ENCODE results near the gene SMURF2.
A peak's percentile ranks its signal among the peaks of the same experiment; 100 is the strongest.
"Not testable (repeated sequence)": the region's sequence is repeated elsewhere in the genome, so short reads cannot be mapped to it uniquely, and the experiment has no call there.

Gene SMURF2

GRCh38 chr17:64596439-64596838 lies 65.7 kb downstream of the SMURF2 start:
- no peak for DNase-seq

GRCh38 chr17:64591944-64592343 lies 70.2 kb downstream of the SMURF2 start:
- no peak for DNase-seq

- no peak for DNase-seq
Measured at GRCh38 chr17:64585146-64585545, 77.0 kb downstream of the SMURF2 start.

DNA sequence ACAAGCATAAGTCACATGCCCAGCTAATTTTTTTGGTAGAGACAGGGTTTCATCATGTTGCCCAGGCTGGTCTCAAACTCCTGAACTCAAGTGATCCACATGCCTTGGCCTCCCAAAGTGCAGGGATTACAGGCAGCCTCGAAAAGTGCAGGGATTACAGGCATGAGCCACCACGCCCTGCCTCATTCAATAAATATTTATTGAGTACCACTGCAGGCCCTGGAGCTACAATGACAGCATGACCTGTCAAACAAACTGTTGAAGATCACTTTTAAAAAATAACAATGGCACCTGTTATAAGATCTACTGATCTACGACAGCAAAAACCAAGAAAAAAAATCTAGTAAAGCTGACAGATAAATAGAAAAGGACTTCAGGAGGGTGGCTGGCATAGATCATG lies 79.1 kb downstream of the SMURF2 start:
- no peak for DNase-seq

GRCh38 chr17:64580384-64581315 lies 81.5 kb downstream of the SMURF2 start:
- DNase-seq, result no peak

- no peak for DNase-seq
Measured at GRCh38 chr17:64579917-64580316, 82.2 kb downstream of the SMURF2 start.

DNA sequence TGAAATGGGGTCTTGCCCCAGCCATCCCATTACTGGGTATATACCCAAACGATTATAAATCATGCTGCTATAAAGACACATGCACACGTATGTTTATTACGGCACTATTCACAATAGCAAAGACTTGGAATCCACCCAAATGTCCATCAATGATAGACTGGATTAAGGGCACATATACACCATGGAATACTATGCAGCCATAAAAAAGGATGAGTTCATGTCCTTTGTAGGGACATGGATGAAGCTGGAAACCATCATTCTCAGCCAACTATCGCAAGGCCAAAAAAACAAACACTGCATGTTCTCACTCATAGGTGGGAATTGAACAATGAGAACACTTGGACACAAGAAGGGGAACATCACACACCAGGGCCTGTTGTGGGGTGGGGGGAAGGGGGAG lies 85.1 kb downstream of the SMURF2 start:
- not testable (repeated sequence) for DNase-seq

GRCh38 chr17:64575431-64575830 lies 86.7 kb downstream of the SMURF2 start:
- DNase-seq, result no peak

DNA sequence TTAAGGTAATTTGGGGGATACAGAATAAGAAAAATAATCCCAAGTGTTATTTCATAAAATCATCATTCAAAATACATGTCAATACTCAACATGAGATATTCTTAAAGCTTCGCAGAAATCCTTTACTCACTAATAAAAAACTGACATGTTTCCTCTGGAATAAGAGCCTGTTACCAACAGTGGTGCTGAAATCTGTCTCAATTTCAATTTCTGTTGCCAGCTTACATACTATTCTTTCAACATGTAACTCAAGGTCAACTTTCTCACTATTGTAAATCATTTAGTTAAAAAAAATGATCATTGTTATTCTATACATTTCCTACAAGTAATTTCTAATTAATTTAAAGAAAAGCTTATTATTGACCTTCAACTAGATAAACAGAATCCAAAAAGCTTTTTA lies 87.5 kb downstream of the SMURF2 start:
- no peak for DNase-seq

DNA sequence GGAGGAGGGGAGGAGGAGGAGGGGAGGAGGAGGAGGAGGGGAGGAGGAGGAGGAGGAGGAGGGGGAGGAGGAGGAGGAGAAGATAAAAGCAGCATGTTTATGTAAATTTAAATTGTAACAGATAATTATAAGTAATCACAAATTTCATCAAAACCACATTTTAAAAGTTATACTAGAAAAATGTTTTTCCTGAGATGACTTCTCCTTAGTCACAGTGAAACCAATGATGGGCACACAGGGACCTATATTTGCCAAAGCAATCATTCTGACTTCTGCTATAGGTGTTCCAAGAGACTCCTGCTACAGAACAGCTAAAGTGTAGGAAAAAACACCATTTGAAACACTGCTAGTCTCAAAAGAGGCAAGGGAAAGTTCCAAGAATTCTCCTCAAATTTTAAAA lies 88.9 kb downstream of the SMURF2 start:
- DNase-seq, result no peak

- no peak for DNase-seq
Measured at GRCh38 chr17:64572682-64573154, 89.4 kb downstream of the SMURF2 start.

DNA sequence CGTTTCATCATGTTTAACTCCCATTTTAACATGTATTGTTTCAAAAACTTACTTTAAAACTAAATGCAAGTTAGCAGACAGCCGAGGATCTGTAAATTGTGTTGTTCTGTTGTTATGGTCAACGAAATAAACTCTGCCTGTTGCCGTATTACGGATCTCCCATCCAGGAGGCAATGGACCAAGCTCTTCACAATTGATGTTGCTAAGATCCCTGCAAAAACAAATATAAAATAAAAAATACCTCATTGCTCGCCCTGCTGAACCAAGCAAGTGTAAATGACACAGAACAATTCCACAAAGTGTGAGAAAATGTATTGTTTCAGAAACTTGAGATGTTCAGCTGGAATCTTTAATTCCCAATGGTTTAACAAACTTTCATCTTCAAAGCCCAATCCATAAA lies 90.4 kb downstream of the SMURF2 start:
- no peak for DNase-seq

DNA sequence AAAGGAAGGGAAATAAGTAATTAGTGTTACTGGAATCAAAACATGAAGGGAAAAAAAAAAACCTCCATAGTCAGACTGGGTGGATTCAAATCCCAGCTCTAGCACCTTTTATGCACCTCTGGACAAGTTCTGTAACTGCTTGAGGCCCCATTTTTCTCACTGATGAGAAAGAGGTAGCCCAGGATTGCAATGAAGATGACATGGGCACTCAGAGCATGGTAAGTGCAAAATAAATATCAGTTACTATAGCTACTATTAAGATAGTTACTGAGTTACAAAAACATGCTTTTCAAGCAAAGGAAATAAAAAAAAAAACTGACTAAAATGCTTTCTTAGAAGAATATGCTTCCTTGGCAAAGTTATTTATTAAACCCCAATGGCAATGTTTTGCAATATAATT lies 96.5 kb downstream of the SMURF2 start:
- no peak for DNase-seq

DNA sequence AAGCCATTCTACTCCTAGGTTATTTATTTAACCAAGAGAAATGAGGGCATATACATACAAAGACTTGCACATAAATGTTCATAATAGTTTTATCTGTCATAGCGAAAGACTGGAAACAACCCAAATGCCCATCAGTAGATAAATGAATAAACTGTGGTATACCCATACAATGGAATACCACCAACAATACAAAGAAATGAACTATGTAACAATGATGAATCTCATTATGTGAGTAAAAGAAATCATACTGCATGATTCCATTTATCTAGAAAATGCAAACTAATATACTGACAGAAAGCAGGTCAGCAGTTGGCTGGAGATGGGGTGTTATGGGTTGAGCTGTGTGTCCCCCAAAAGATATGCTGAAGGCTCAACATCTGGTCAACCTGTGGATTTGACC lies 98.0 kb downstream of the SMURF2 start:
- no peak for DNase-seq

DNA sequence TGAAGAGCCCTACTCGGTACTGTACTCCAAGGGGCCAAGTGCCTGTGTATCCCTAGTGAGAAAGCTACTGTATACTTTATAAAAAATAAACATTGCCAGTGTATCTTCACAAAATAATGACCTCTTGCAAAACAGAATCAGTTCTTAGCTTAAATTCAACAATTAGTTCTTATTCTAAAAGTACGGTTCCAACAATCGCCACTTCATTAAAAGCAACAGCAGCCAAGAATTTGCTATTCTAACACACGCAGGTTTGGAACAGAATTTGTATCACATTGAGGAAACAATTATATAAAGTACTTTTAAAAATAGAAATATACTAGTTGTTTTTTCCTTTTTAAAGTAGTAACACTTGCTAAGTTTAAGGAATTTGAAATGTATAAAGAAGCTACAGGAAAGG lies 106.8 kb downstream of the SMURF2 start:
- DNase-seq, result no peak

- no peak for DNase-seq
Measured at GRCh38 chr17:64554028-64554637, 108.0 kb downstream of the SMURF2 start.

DNA sequence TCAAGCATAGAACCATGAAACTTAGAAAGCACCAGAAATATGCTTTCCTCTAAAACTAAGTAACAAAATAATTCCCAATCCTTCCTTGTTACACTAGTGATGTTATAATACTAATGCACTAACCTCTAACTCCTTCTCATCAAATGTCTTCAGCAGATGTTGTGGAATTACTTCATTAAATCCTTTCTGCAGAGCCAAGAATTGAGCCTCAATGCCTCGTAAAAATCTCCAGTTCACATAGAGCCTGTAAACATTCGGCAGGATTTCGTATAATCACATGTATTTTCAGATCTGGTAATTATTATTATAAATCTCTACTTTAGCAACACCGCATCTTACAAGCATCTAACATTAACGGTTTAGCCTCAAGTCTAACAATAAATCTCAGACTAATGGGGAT lies 110.6 kb downstream of the SMURF2 start:
- no peak for DNase-seq

- DNase-seq, result no peak
Measured at GRCh38 chr17:64547319-64547718, 114.8 kb downstream of the SMURF2 start.

- peak in 1 of 2 experiments; percentile 26 for DNase-seq
Measured at GRCh38 chr17:64546716-64547115, 115.4 kb downstream of the SMURF2 start.

DNA sequence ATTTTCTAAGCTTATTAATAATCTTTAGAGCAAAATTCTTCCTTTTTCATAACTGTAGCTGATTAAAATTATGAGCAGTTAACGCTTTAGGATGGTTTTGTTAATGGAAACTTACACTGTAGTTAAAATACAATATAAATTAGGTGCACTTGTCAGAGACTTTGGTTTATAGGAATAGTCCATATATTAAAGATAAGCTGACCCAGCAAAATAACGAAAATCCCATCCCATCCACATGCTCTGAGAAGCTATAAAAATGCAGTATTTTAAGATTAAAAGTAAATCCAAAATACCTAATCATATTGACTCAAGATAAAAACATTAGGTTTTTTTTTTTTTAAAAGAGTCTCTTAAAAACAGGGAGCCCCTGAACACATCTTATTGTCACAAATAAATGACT lies 117.4 kb downstream of the SMURF2 start:
- no peak for DNase-seq

- DNase-seq, result no peak
Measured at GRCh38 chr17:64540118-64540776, 121.9 kb downstream of the SMURF2 start.

DNA sequence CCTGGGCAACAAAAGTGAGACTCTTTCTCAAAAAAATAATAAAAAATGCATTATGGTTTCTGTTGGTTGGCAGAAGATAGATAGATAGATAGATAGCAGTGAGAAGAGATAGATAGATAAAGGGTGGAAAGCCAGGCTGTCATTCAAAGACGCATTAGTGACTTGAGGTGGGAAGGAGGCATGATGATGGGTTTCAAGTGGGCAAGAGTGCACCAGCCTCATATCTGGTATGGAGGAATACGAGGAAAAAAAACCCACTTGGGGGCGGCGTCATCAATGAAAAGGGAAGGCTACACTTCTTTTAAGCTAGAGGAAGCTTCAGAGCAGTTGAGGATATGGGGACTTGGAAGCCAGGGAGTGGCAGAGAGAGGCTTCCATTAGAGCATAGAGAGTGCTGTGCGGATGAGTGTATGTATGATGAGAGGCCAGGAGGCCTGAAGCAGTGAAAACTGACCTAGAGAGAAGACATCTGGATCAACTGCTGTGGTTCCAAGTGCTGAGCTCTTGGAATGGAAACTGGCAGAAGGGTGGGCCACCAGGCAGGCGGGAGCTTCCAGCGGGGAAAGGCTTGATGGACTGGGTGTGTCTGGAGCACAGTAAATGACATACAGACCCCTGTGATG lies 123.5 kb downstream of the SMURF2 start:
- no peak for DNase-seq

DNA sequence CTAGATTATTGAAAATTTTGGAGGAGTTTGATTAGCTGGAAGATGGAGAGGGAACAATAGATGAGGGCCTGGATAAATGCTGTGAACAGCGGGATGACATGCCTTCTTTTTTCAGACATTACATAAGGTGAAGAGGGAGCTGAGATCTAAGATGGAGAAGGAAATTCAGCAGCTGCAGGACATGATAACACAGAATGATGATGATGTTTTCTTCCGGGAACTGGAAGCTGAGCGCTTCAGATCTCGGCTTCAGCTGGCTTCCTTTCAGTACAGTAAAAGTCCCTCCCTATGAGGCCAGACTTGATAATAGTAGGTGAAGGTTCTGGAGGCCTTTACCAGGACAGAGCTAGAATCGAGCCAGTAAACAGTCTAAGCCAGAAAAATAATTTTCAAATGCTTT lies 124.6 kb downstream of the SMURF2 start:
- DNase-seq, result no peak

Measured in NCI-H526 (cell line).